Umbilical cord (tissue), 2 donors: ENCODE results near the gene TTC23L. TPM values are rescaled to one million over a fixed set of nuclear protein-coding genes. Genes with fewer than 3 reads are reported as not detected.

Experiments used
- DNase-seq: peaks from one replicate; pipeline ENCODE4 v3.0.0-alpha.2; 2015; ENCODE audit warnings: low spot score
- total RNA-seq: library from RNA; depleted of rRNA; stranded (reverse); fragments of >200 nt; gene quantifications from one replicate; pipeline ENCODE4 v1.2.3, GENCODE V29; 2014; ENCODE audit warnings: low replicate concordance; ENCODE audit not compliant: insufficient read depth

TTC23L gene
- total RNA-seq, 1 donor from 2014 or later, result 0.72 TPM

GRCh38 chr5:34869256-34869655, 30.3 kb downstream of the TTC23L start:
- DNase-seq, result no peak

GRCh38 chr5:34870382-34870781, 31.4 kb downstream of the TTC23L start:
- DNase-seq, result no peak

- DNase-seq, result no peak
Measured at GRCh38 chr5:34876275-34876674, 37.3 kb downstream of the TTC23L start.

GRCh38 chr5:34881246-34881645, 42.3 kb downstream of the TTC23L start:
- DNase-seq, result no peak

- DNase-seq, result no peak
Measured at GRCh38 chr5:34886392-34887119, 47.6 kb downstream of the TTC23L start.

- DNase-seq, result no peak
Measured at GRCh38 chr5:34889394-34889793, 50.4 kb downstream of the TTC23L start.

- DNase-seq, result peak; percentile 34
Measured at GRCh38 chr5:34891981-34892380, 53.0 kb downstream of the TTC23L start.

- DNase-seq, result no peak
Measured at GRCh38 chr5:34892414-34892813, 53.5 kb downstream of the TTC23L start.

GRCh38 chr5:34894716-34895115, 55.8 kb downstream of the TTC23L start:
- no peak for DNase-seq

- no peak for DNase-seq
Measured at GRCh38 chr5:34895641-34896419, 56.9 kb downstream of the TTC23L start.

- no peak for DNase-seq
Measured at GRCh38 chr5:34897646-34898045, 58.7 kb downstream of the TTC23L start.

GRCh38 chr5:34898258-34898895, 59.4 kb downstream of the TTC23L start:
- peak; percentile 86 for DNase-seq

- DNase-seq, result no peak
Measured at GRCh38 chr5:34899066-34899465, 60.1 kb downstream of the TTC23L start.

GRCh38 chr5:34900652-34901051, 61.7 kb downstream of the TTC23L start:
- no peak for DNase-seq

- no peak for DNase-seq
Measured at GRCh38 chr5:34903260-34903659, 64.3 kb downstream of the TTC23L start.

- DNase-seq, result no peak
Measured at GRCh38 chr5:34905564-34905963, 66.6 kb downstream of the TTC23L start.

- DNase-seq, result no peak
Measured at GRCh38 chr5:34913072-34913471, 74.1 kb downstream of the TTC23L start.

- no peak for DNase-seq
Measured at GRCh38 chr5:34914671-34915138, 75.7 kb downstream of the TTC23L start.

- peak; percentile 99 for DNase-seq
Measured at GRCh38 chr5:34915139-34915855, 76.3 kb downstream of the TTC23L start, which contains the start of the genes BRIX1 and RAD1. Gene BRIX1, plus strand, starts transcription at chr5:34915711. Its CDS starts 28 bp downstream, at chr5:34915739. Gene RAD1, minus strand, starts transcription at chr5:34915504. Its CDS starts 612 bp downstream, at chr5:34914892.

- DNase-seq, result no peak
Measured at GRCh38 chr5:34915856-34916192, 76.9 kb downstream of the TTC23L start.

GRCh38 chr5:34916518-34916917, 77.6 kb downstream of the TTC23L start:
- no peak for DNase-seq

GRCh38 chr5:34918025-34918424, 79.1 kb downstream of the TTC23L start:
- DNase-seq, result no peak
